HG02763 (cell line): ENCODE results near the gene POLL.

Experiments
- ATAC-seq: cut with Tn5 transposase; IDR thresholded peaks from one replicate; pipeline ENCODE4 v1.9.1; 2021; ENCODE audit warnings: mild to moderate bottlenecking, moderate library complexity; ENCODE audit not compliant: unreplicated experiment

The POLL gene

DNA sequence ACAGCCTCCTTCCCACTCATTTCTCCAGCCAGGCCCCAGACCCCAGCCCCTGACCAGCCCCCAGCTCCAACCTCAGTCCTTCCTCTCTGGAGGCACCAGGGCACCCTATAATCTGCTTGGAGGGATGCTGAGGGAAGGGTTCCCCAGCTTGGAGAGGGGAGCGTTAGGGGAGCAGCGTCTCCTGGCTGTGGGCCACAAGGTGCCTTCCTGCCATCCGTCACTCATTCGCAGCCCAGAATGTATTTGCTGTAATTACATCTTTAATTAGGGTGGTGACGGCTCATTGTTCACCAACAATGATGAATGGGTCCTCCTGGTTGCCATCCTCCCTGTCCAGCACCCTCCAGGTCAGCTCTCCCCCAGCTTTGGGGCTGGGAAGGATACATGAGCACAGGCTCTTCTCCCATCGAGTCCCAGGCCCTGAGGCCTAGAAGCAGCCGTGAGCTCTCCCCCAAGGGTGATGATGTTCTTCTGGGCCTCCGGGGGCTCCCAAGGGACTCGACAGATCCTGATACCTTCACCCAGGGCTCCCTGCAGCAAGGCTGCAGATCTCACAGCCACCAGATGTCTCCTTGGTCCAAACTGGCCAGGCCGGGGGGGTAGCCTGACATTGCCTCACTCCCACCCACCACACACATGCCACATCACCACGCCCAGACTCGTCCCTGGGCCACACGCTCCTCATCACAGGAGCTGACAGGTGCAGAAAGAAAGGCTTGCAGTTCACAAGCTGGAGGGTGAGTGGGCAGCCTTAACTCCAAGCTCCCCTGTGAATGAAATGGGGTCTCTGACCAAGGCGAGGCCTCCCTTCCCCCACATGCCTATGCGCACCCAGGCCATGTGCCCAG lies 26.8 kb downstream of the POLL start:
- ATAC-seq: no peak

GRCh38 chr10:101560298-101561067 lies 27.6 kb downstream of the POLL start:
- no peak for ATAC-seq

- ATAC-seq: no peak
These were observed 28.3 kb downstream of the POLL start for GRCh38 chr10:101559596-101560297.

- no peak for ATAC-seq
These were observed 29.1 kb downstream of the POLL start for GRCh38 chr10:101558671-101559595.

DNA sequence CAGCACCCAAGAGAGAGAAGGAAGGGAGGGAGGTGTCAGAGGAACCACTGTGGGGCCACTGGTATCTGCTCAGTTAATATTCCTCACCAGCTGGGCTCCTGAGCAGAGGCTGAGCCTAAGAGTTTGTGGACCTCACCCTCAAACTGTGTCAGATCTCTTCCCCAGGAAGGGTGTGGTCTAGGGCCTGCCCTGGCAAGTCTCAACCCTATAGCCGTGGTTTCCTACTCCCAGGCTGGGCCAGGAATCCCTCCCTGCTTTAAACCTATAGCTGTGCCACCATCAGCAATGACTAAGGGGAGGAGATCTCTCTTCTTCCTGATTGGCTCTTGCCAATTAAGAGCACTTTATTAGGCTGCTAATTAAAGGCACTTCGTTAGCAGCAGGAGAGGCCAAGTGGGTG lies 29.9 kb downstream of the POLL start:
- no peak for ATAC-seq

DNA sequence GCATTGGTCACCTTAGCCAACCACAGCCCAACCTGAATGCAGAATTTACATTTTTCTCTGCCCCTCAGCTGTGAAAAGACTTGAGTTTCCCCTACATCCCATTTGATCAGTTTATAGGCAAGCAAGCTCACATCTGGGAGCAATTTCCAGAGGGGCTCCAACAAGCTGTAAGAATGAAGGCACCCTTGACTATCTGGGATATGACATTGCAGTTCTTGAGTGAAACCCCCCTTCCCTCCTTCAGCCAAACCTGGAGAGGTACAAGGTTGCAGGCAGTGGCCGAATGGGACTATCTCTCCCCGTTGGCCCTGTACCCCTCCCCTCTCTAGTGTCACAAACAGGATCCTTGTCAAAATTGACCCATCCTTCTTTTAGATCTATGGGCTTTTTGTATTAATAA lies 30.5 kb downstream of the POLL start:
- ATAC-seq: no peak

DNA sequence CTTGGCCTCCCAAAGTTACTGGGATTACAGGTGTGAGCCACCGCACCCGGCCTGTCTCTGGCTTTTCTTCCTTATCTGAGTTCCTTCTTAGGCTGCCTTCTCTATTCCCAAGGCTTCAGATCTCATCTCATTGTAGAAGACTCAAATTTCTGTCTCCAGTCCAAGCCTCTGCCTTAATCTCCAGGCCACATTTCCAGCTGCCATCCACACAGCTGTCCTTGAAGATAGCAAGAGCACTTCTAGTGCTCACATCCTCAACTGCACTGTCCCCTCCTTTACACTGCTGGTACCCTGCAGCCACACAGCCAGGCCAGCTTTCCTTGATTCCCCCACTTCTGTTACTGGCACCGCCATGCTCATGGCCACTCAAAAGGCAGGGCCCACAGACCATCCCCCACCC lies 35.6 kb downstream of the POLL start:
- no peak for ATAC-seq

DNA sequence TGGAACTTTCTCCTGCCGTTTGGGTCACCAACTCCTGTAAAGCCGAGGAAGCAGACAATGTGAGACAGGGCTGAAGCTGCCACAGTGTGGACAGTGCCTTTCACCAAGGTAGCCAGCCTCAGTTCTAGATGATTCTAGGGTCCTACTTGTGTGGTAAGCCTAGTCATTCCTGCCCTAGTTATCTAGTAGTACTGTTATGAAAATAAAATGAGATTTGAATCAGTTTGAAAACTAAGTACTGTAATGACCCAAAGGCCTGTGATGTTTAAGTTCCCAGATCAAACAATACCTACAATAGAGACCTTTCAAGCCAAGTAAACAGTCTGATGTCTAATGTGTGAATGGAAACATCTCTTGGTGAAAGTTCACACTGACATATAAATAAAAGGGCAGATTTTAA lies 37.1 kb downstream of the POLL start:
- ATAC-seq: no peak

- no peak for ATAC-seq
These were observed 42.2 kb downstream of the POLL start for GRCh38 chr10:101545898-101546297.

- ATAC-seq: no peak
These were observed 49.6 kb downstream of the POLL start for GRCh38 chr10:101538446-101538845.

GRCh38 chr10:101536800-101537199 lies 51.3 kb downstream of the POLL start:
- no peak for ATAC-seq

DNA sequence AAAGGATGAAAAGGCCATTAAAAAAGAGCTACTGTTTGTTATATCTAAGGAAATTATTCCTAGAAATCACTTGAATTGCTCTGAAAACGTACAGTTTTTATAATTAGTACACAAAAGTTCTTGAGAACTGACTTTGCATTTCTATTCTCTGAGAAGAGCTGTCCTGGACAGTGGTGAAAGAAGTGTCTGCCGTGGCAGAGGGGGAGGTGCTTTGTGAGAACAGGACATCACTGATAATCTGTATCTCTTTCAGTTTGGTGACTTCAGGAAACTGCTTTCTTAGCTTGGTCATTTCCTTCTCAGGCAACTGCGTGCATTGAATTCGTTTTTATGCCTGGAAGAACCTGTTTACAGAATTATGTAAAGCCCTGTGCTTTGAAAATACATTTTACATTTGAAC lies 52.1 kb downstream of the POLL start:
- ATAC-seq: no peak

- ATAC-seq: no peak
These were observed 58.1 kb downstream of the POLL start for GRCh38 chr10:101529725-101530553.

DNA sequence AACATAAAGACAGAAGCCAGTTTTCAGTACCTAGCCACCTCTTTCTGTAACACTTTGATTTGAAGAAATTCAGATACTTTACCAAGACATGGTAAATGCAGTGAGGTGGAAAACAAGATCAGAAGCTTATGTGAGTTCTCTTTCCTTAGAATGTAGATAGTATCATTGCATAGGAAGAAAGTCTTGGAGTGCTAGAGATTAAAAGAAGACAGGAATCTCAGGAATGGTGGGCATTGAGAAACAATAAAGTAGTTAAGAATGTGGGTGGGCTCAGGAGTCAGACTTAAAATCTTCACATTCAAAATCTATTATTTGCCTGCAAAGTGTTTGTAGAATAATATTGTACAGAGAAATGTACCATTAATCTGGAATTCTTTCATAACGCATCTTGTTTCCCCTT lies 58.9 kb downstream of the POLL start:
- no peak for ATAC-seq
